ENCODE data around the gene CCDC88C.
A peak's percentile ranks its signal among the peaks of the same experiment; 100 is the strongest.

CCDC88C gene

DNA sequence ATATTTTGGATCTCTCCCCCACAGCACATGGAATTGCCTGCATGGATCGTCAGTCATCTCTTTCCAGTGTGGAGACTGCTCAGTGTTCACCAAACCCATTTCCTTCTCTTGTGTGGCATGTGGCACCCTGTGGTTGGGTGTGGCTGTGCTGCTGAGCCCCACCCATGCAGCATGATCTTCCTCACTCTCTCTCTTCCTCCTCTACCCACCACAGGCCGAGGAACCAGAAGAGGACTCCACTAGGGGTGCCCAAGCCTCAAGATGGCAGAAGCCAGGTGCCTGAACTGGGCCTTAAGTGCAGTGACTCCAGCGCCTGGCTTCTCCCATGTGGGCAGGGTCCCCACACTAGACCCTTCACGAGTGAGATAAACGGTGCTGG lies 106.3 kb downstream of the CCDC88C start:
- DNase-seq (ENCODE audit: low read depth, low spot score): peak; percentile 39

DNA sequence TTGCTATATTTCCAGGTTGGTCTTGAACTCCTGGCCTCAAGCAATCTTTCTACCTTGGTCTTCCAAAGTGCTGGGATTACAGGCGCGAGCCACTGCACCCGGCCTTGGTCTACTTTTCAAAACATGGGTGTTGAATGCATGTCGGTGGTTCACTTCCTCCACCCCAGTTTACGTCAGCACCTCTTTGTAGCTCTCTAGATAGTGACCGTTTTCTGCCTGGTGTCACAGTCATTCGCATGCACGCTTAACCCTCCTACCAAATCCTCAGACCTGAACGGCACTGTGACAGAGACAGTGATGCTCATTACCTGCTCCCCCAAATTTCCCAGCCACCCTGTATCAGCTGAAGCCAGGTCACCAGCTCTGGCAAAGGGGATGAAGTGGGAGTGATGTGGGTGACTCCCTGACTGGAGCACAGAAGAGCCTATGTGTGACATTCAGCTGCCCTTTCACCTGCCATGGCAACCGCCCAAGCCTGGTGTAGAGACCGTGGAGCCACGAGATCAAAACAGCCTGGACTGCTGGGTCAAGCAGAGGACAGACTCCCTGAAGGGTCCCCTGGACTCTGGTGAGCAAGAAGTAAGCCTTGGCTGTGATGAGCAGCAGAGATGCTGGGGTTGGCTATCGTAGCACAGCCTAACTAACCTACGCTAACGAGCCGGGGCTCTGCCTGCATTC lies 106.9 kb downstream of the CCDC88C start:
- DNase-seq (ENCODE audit: low read depth, low spot score): no peak

- no peak for DNase-seq (ENCODE audit: low read depth, low spot score)
These were observed 107.8 kb downstream of the CCDC88C start for GRCh38 chr14:91309756-91310280.

- DNase-seq (ENCODE audit: low read depth, low spot score): no peak
These were observed 109.3 kb downstream of the CCDC88C start for GRCh38 chr14:91308337-91308736.

DNA sequence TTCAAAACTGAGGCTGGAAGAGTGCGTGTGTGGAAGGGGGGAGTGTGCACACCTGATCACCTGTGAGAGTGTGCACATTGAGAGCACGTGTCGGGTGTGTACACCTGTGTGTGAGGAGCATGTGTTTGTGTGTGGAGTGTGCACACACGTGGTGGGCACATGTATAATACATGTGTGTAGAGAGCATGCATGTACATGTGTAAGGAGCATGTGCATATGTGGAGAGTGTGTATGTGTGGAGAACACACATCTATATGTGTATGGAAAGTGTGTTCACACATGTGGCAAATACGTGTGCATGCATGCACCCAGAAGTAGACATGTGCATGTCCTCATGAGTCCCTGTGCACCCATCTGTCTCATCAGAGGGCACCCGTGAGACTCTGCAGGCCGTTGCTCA lies 110.0 kb downstream of the CCDC88C start:
- no peak for DNase-seq (ENCODE audit: low read depth, low spot score)

GRCh38 chr14:91307046-91307445 lies 110.6 kb downstream of the CCDC88C start:
- no peak for DNase-seq (ENCODE audit: low read depth, low spot score)

GRCh38 chr14:91306547-91306946 lies 111.1 kb downstream of the CCDC88C start:
- no peak for DNase-seq (ENCODE audit: low read depth, low spot score)

GRCh38 chr14:91305650-91306431 lies 111.8 kb downstream of the CCDC88C start:
- DNase-seq (ENCODE audit: low read depth, low spot score): no peak

GRCh38 chr14:91303924-91304229 lies 113.7 kb downstream of the CCDC88C start:
- DNase-seq (ENCODE audit: low read depth, low spot score): no peak

GRCh38 chr14:91303091-91303923 lies 114.3 kb downstream of the CCDC88C start:
- DNase-seq (ENCODE audit: low read depth, low spot score): no peak

- no peak for DNase-seq (ENCODE audit: low read depth, low spot score)
These were observed 115.2 kb downstream of the CCDC88C start for GRCh38 chr14:91302391-91302790.

GRCh38 chr14:91300957-91301356 lies 116.7 kb downstream of the CCDC88C start:
- DNase-seq (ENCODE audit: low read depth, low spot score): no peak

GRCh38 chr14:91300283-91300895 lies 117.2 kb downstream of the CCDC88C start:
- DNase-seq (ENCODE audit: low read depth, low spot score): no peak

DNA sequence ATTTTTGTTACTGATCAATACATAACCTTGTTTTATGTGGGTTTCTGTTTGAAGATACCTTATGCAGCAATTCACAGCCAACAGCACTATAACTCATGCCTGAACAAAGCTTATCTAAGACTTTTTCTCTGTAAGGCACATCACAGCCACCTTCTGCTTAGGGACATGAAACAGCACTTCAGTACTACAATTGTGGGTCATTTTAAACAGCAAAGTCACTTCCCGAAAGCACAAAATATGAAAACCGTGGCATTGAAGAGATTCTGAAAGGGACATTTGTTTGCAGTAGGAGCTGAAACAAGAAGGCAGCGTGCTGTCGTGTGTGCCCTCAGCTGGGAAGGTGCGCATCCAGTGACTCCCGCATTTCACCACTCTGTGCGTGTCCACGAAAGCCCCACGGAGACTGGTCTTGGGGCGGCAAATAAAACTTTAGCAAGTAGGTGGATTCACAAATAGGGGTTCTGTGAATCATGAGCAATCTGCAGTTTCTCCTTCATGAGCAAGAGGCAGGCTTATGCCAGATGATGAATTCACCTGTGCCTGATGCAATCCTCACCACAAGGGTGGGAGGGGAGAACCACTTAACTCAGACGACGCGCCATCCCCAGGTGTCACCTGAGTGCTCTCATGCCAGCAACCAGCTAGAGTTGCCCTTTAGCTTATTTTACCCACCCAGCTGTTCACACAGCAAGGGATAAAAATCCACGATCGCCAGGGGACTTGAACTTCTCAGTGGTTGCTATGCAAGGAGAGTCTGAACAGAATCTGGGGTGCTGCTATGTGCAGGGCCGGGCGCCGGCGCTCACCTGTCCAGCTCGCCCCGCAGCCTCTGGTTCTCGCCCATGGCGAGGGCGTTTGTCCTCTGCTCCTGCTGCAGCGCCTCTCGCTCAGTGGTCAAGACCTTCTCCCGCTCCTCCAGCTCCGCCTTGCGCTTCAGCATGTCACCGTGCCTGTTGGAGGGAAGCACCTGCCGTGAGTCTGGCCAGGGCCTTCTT lies 118.2 kb downstream of the CCDC88C start:
- no peak for DNase-seq (ENCODE audit: low read depth, low spot score)

GRCh38 chr14:91298576-91298975 lies 119.0 kb downstream of the CCDC88C start:
- DNase-seq (ENCODE audit: low read depth, low spot score): no peak

DNA sequence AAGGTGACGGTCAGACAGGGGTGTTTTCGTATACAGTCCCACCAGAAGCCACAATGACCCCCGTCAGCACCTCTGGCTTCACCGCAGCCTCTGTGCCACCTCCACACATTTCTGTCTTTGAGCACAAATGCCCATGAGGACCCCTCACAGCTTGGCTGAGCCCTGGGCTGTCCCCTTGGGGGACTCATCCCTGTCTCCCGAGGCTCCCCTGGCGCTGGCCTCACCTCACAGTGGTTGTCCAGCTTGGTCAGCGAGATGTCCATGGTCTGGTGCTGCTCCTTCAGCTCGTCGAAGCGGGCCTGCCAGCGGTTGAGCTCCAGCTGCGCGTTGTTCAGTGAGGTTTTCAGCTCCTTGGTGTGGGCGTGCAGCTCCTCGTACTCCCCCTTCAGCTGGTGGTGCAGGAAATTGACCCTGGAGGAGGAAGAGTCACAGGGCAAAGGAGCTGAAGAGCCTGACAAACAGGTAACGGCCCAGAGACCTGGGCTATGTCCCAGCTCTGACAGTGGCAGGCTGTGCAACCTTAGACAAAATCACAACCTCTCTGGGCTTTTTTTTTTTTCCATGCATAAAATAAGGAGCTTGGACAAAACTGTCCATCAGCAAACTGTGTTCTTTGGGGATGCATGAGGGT lies 120.4 kb downstream of the CCDC88C start:
- DNase-seq (ENCODE audit: low read depth, low spot score): no peak

DNA sequence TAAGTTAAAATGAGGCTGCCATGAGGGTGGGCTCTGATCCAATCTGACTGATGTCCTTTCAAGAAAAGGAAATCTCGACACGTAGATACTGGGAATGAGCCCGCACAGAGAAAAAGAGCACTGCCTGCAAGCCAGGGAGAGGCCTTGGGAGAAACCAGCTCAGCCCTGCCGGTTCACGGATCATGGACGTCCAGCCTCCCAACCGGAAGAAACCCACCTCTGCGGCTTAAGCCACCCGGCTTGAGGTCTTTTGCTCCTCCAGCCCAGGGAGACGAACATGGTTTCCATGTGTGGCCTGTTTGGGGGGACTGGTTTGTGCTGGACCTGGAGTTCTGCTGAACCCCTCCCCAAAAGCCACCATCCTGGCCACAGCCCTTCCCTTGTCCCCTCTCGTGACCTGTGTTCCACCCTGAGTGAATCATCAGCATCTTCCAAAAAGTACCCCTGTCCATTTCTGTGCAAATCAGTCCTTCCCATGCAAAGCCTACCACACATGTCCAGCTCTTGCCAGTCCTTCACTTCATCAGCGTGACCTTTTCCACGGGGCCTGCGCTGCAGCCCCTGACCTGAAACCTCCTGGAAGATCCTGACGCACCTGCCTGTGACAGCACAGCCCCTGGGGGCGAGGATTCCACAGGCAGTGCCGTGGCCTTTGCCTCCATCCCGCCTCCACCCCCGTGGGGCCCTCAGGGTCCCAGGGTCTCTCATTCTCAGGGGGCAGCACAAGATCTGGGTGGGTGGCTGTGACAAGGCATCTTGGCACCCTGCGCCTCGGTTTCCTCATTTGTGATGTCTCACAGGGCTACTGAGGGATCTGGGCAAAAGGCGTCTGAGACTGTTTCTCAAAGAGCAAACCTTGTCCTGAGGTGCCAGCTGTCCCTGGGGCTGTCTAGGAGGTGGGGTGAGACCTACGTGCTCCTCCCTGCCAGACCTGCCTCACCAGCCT lies 121.5 kb downstream of the CCDC88C start:
- DNase-seq (ENCODE audit: low read depth, low spot score): no peak

DNA sequence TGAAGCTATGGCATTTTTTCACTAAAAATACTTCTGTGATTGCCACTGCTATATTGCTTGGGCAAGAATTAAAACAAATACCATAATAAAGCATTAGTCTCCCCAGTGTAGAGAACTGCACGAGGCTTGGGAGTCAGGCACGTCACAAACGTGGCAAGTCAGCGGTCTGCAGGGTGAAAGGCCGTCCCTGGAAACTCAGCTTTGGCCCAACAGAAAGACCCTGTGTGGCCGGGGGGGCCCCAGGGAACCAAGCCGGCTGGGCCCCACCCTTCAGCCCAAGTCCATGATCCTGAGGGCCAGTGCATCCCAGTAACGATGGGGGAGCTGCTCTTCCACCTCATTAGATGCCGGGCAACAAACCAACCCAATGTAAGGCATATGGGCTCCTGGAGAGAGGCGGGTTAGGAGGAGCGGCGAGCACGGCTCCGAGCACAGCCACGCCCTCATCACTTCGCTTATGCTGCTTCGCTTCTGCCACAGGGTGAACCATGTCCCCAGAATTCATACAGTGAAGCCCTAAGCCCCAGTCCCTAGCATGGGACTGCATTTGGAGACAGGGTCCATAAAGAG lies 122.3 kb downstream of the CCDC88C start:
- no peak for DNase-seq (ENCODE audit: low read depth, low spot score)

DNA sequence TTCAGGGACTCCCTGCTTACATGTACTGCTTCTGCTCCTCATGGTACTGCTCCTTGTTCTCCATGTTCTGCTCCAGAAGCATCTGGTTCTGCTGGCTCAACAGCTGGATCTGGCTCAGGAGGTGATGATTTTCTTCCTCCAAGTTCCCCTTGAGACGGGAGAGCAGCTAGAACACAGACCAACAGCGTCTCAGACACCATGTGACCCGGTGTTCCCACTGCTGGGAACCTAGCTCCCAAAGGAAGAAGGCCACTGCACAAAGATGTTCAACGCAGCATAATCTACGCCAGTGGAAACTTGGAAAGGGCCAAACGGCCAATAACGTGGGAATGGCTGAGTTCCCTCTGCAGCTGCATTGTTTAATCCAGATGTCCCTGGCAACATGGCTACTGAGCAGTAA lies 123.5 kb downstream of the CCDC88C start:
- no peak for DNase-seq (ENCODE audit: low read depth, low spot score)

All from activated CD4-positive, CD25-positive, alpha-beta regulatory T cell treated with anti-CD3 and anti-CD28 coated beads, Interleukin-2, amount 50 U/mL, for 16 hours (primary cell).